GM12878 (cell line): Measurements from ENCODE around the gene KATNBL1. TPM values are rescaled to one million over a fixed set of nuclear protein-coding genes. Genes with fewer than 3 reads are reported as not detected.

Experiments
- ATAC-seq: fragments of 200-7000 bp; cut with Tn5 transposase; 3 replicates; pipeline ENCODE4 v1.9.1; 2020; ENCODE audit warnings: mild to moderate bottlenecking, moderate library complexity
- BruUV-seq: library from RNA; stranded (reverse); fragments of 400-500 nt; replicated peaks from 2 replicates; lab custom pipeline; 2021; lab: Mats Ljungman, UMichigan
- CTCF ChIA-PET: fragments of 300-600 bp; sonication (Branson Sonifier 250); formaldehyde crosslinking; extraction: SDS; loops from one replicate; lab custom pipeline; 2021; ENCODE audit warnings: inconsistent platforms; lab: Yijun Ruan, JAX
- POLR2A ChIA-PET: fragments of 350-600 bp; formaldehyde crosslinking; extraction: SDS; loops from one replicate; lab custom pipeline; 2021; ENCODE audit warnings: inconsistent platforms; lab: Charles Lee
- RAD21 ChIA-PET: fragments of 300-600 bp; sonication (Branson Sonifier 250); formaldehyde crosslinking; loops from one replicate; lab custom pipeline; 2023; ENCODE audit warnings: antibody characterized with exemption; ENCODE audit not compliant: unreplicated experiment; lab: Charles Lee
- SMC1A ChIA-PET: fragments of 300-600 bp; sonication (Branson Sonifier 250); formaldehyde crosslinking; loops from one replicate; lab custom pipeline; 2023; ENCODE audit not compliant: unreplicated experiment, uncharacterized antibody; lab: Charles Lee
- DNase-seq: peaks from one replicate; pipeline ENCODE4 v3.0.0-alpha.2; 2011; ENCODE audit warnings: low read depth, low spot score
- FAIRE-seq: peaks from 3 replicates; lab custom pipeline; 2011; peaks lifted over from hg19 to GRCh38; lab: Jason Lieb, UNC
- H2AFZ ChIP-seq: 2 replicates; pipeline ENCODE4 v1.6.0; 2011; ENCODE audit warnings: low read depth, low read length, control low read depth; ENCODE audit not compliant: control insufficient read depth
- H3K27ac ChIP-seq: 2 replicates; pipeline ENCODE4 v1.5.1; 2011; ENCODE audit warnings: control low read depth; ENCODE audit not compliant: control insufficient read depth, insufficient read depth
- H3K27me3 ChIP-seq, 2 experiments: replicated peaks in 1 of 2; 2 replicates each; pipeline versions ENCODE4 v1.6.0 to v1.6.1; 2011; ENCODE audit warnings: low read length in 1 of 2; ENCODE audit not compliant: control insufficient read depth in 2 of 2, insufficient read depth in 2 of 2
- H3K36me3 ChIP-seq, 2 experiments: 2 replicates each; pipeline ENCODE4 v1.5.1; 2011; ENCODE audit warnings: low read length in 1 of 2; ENCODE audit not compliant: control insufficient read depth in 2 of 2, insufficient read depth in 2 of 2
- H3K4me1 ChIP-seq: 2 replicates; pipeline ENCODE4 v1.6.1; 2011; ENCODE audit warnings: mild to moderate bottlenecking, low read length, moderate library complexity, mixed read lengths; ENCODE audit not compliant: control insufficient read depth, insufficient read depth
- H3K4me2 ChIP-seq: 2 replicates; pipeline ENCODE4 v1.6.0; 2011; ENCODE audit warnings: control low read depth; ENCODE audit not compliant: control insufficient read depth, insufficient read depth
- H3K4me3 ChIP-seq: fragments of 200-600 bp; sonication (generic); 2 replicates; pipeline ENCODE4 v1.5.1; 2016
- H3K79me2 ChIP-seq: 2 replicates; pipeline ENCODE4 v1.6.0; 2011; ENCODE audit warnings: low read length; ENCODE audit not compliant: control insufficient read depth, insufficient read depth
- H3K9ac ChIP-seq: 2 replicates; pipeline ENCODE4 v1.8.0; 2011; ENCODE audit warnings: low read length, control low read depth, mixed read lengths; ENCODE audit not compliant: control insufficient read depth, insufficient read depth
- H3K9me3 ChIP-seq: replicated peaks from 3 replicates; pipeline ENCODE4 v1.5.1; 2011; ENCODE audit warnings: mild to moderate bottlenecking, low read length; ENCODE audit not compliant: control insufficient read depth, insufficient read depth
- H4K20me1 ChIP-seq: 2 replicates; pipeline ENCODE4 v1.6.0; 2011; ENCODE audit not compliant: control insufficient read depth, insufficient read depth
- BACH1 ChIP-seq: fragments of 450-650 bp; IDR thresholded peaks from 2 replicates; pipeline ENCODE4 v1.6.1; 2017; ENCODE audit warnings: mild to moderate bottlenecking, borderline replicate concordance
- CREB1 ChIP-seq: IDR thresholded peaks from 2 replicates; pipeline ENCODE4 v1.6.1; 2012; ENCODE audit warnings: low read depth, mild to moderate bottlenecking, inconsistent platforms
- HCFC1 ChIP-seq: fragments of 150-350 bp; IDR thresholded peaks from 2 replicates; pipeline ENCODE4 v1.6.1; 2014; ENCODE audit warnings: low read length
- JUND ChIP-seq: IDR thresholded peaks from 2 replicates; pipeline ENCODE4 v1.6.1; 2012; ENCODE audit warnings: low read depth, mild to moderate bottlenecking, low read length, improper control_type of control experiment, moderate library complexity
- MYC ChIP-seq: IDR thresholded peaks from 2 replicates; pipeline ENCODE4 v1.6.1; 2011; ENCODE audit warnings: mild to moderate bottlenecking, low read length, moderate library complexity, inconsistent platforms; ENCODE audit not compliant: insufficient read depth, insufficient replicate concordance, insufficient read length, severe bottlenecking
- POLR2A ChIP-seq: IDR thresholded peaks from 2 replicates; pipeline ENCODE4 v1.6.1; 2011; ENCODE audit warnings: low read depth, mild to moderate bottlenecking, low read length
- POLR2AphosphoS5 ChIP-seq: IDR thresholded peaks from 2 replicates; pipeline ENCODE4 v1.6.1; 2011; ENCODE audit warnings: mild to moderate bottlenecking, low read length, inconsistent platforms
- RBBP5 ChIP-seq: fragments of 200-600 bp; sonication (generic); conservative IDR thresholded peaks from 2 replicates; pipeline ENCODE4 v1.6.1; 2016
- SMC3 ChIP-seq: IDR thresholded peaks from 2 replicates; pipeline ENCODE4 v1.6.1; 2011; ENCODE audit warnings: low read length, improper control_type of control experiment, borderline replicate concordance
- WGBS: methylation state at CpG from one replicate; pipeline ENCODE4 v1.1.6; 2016; ENCODE audit warnings: low lambda C conversion rate; ENCODE audit not compliant: insufficient replicate concordance, insufficient coverage; ENCODE audit errors: missing lambda C conversion rate; 5-methylcytosine and 5-hydroxymethylcytosine counted together
- in situ Hi-C: fragments of 300-500 bp; cut with MboI; formaldehyde crosslinking; loops from 9 replicates; pipeline ENCODE4 v1.14.3; 2018; ENCODE audit warnings: mixed read lengths
- intact Hi-C: fragments of 100-400 bp; cut with micrococcal nuclease; formaldehyde crosslinking; loops from one replicate; pipeline ENCODE4 v1.14.2; 2022; ENCODE audit not compliant: unreplicated experiment
- polyA plus RNA-seq, 11 experiments: library from polyadenylated mRNA; depleted of rRNA in 4 of 11; unstranded in 6 of 11; stranded (reverse) in 5 of 11; fragments of >200 nt; fragmentation: Nextera tagmentation in 4 of 11; fragmentation: Illumina TruSeq in 1 of 11; extraction: Ambion mirVana in 4 of 11; extraction: Trizol in 1 of 11; gene quantifications; 1 replicate in 1 of 11; 2 replicates in 10 of 11; pipeline versions ENCODE4 v1.2.1 to v1.2.3, GENCODE V29; 2011 to 2016; ENCODE audit warnings: inconsistent platforms in 2 of 11, missing spikeins in 2 of 11, low read depth in 1 of 11
- total RNA-seq, 4 experiments: library from RNA; depleted of rRNA in 3 of 4; stranded (reverse); fragments of >200 nt in 3 of 4; fragmentation: Illumina TruSeq in 1 of 4; extraction: Trizol in 1 of 4; gene quantifications; 2 replicates each; pipeline versions ENCODE4 v1.2.1 to v1.2.3, GENCODE V29; 2013 to 2021
- TF ChIP-seq, protein P1 (sequence below): fragments of 150-350 bp; IDR thresholded peaks from 2 replicates; pipeline ENCODE4 v1.6.1; 2016; ENCODE audit warnings: low read depth, low read length
- TF ChIP-seq, protein P2 (sequence below): fragments of 450-650 bp; IDR thresholded peaks from 2 replicates; pipeline ENCODE4 v1.6.1; 2017; ENCODE audit warnings: mild to moderate bottlenecking
- TF ChIP-seq, protein P3 (sequence below), 3 experiments: IDR thresholded peaks in 2 of 3; conservative IDR thresholded peaks in 1 of 3; 2 replicates each; pipeline ENCODE4 v1.5.1; 2011; ENCODE audit warnings: low read depth in 3 of 3, low read length in 3 of 3, mild to moderate bottlenecking in 3 of 3, control low read depth in 2 of 3, moderate library complexity in 2 of 3, inconsistent platforms in 1 of 3, mixed read lengths in 1 of 3; ENCODE audit not compliant: control insufficient read depth in 2 of 3, insufficient read depth in 1 of 3; ENCODE audit errors: extremely low read depth in 1 of 3
- TF ChIP-seq, protein P4 (sequence below): fragments of 450-650 bp; formaldehyde crosslinking; IDR thresholded peaks from 2 replicates; pipeline ENCODE4 v1.5.0; 2022; ENCODE audit warnings: mild to moderate bottlenecking, missing genetic modification characterization

KATNBL1 gene
- total and polyA plus RNA-seq, 10 of the 15 experiments (the other 5 are each of a cell fraction or from before 2014, with no cell fraction given): 7.8 to 58.8 (median 30.1) TPM

DNA sequence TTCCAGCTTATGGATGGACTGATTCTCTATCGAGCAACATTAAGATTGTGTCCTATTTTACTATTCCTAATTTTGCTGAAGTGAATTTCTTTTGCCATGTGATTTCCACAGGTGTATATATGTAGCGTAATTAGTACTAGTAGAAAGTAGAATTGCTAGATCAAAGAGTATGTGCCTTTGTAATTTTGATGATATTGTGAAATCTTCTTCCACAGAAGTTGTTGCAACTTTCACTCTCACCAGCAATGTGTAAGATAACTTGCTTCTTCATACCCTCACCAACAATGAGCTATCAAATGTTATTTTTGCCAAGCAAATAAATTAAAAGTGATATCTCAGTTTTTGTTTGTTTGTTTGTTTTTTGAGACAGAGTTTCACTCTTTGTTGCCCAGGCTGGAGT, 102.6 kb downstream of the KATNBL1 start:
- no peaks in the 10 kb centered on the region for H3K36me3 ChIP-seq
- in situ Hi-C loops (no loop called here), intact Hi-C loops (loop anchor here (5.0 to 10.0 kb wide), 2 partner anchors 270 to 477 kb away; partner anchors contain the start of gene GOLGA8B)
- ChIA-PET SMC1A (interaction anchor here (1.1 kb wide), 1 partner anchor 103 kb away, joined by 4 read pairs; the partner anchor contains the start of gene KATNBL1), CTCF (interaction anchor here (1.3 to 6.8 kb wide), 3 partner anchors 44 to 103 kb away, joined by 5 to 136 read pairs (median 15); partner anchors contain the start of gene KATNBL1), RAD21 (interaction anchor here (1.0 to 6.9 kb wide), 3 partner anchors 102 to 480 kb away, joined by 3 to 71 read pairs (median 6); partner anchors contain the start of gene KATNBL1), POLR2A (interaction anchor here (0.8 kb wide), 1 partner anchor 13 kb away, joined by 3 read pairs; no protein-coding TSS in a partner anchor)
- H3K79me2 ChIP-seq: peaks cover 10% of the 10 kb centered on the region
- 0 out of 2 replicates have a peak, but pooled peaks cover 4% of the 10 kb centered on the region for H3K4me1 ChIP-seq
- no peak overlapping the region for H3K27ac ChIP-seq
- FAIRE-seq (no peak), DNase-seq (no peak), ATAC-seq (no peak)
- H3K4me2 ChIP-seq: no peak overlapping the region
- no peaks in the 10 kb centered on the region for H3K9me3 ChIP-seq
- 95% methylated on average over 2 of the region's 2 CpGs for WGBS
- no peaks in the 10 kb centered on the region for H3K27me3 ChIP-seq
- no peaks in the 10 kb centered on the region for H4K20me1 ChIP-seq
- H3K9ac ChIP-seq: no peak overlapping the region
- no peak overlapping the region for H2AFZ ChIP-seq
- no peak overlapping the region for H3K4me3 ChIP-seq
- BruUV-seq: no TSS peak
- TF ChIP-seq, protein P1, sequence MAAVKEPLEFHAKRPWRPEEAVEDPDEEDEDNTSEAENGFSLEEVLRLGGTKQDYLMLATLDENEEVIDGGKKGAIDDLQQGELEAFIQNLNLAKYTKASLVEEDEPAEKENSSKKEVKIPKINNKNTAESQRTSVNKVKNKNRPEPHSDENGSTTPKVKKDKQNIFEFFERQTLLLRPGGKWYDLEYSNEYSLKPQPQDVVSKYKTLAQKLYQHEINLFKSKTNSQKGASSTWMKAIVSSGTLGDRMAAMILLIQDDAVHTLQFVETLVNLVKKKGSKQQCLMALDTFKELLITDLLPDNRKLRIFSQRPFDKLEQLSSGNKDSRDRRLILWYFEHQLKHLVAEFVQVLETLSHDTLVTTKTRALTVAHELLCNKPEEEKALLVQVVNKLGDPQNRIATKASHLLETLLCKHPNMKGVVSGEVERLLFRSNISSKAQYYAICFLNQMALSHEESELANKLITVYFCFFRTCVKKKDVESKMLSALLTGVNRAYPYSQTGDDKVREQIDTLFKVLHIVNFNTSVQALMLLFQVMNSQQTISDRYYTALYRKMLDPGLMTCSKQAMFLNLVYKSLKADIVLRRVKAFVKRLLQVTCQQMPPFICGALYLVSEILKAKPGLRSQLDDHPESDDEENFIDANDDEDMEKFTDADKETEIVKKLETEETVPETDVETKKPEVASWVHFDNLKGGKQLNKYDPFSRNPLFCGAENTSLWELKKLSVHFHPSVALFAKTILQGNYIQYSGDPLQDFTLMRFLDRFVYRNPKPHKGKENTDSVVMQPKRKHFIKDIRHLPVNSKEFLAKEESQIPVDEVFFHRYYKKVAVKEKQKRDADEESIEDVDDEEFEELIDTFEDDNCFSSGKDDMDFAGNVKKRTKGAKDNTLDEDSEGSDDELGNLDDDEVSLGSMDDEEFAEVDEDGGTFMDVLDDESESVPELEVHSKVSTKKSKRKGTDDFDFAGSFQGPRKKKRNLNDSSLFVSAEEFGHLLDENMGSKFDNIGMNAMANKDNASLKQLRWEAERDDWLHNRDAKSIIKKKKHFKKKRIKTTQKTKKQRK: no peak
- TF ChIP-seq, protein P2, sequence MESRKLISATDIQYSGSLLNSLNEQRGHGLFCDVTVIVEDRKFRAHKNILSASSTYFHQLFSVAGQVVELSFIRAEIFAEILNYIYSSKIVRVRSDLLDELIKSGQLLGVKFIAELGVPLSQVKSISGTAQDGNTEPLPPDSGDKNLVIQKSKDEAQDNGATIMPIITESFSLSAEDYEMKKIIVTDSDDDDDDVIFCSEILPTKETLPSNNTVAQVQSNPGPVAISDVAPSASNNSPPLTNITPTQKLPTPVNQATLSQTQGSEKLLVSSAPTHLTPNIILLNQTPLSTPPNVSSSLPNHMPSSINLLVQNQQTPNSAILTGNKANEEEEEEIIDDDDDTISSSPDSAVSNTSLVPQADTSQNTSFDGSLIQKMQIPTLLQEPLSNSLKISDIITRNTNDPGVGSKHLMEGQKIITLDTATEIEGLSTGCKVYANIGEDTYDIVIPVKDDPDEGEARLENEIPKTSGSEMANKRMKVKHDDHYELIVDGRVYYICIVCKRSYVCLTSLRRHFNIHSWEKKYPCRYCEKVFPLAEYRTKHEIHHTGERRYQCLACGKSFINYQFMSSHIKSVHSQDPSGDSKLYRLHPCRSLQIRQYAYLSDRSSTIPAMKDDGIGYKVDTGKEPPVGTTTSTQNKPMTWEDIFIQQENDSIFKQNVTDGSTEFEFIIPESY: no peak
- TF ChIP-seq POLR2AphosphoS5 (no peak), SMC3 (no peak), CREB1 (no peak), JUND (no peak), BACH1 (no peak), POLR2A (no peak), HCFC1 (no peak), RBBP5 (no peak), MYC (no peak)
- TF ChIP-seq, protein P3, sequence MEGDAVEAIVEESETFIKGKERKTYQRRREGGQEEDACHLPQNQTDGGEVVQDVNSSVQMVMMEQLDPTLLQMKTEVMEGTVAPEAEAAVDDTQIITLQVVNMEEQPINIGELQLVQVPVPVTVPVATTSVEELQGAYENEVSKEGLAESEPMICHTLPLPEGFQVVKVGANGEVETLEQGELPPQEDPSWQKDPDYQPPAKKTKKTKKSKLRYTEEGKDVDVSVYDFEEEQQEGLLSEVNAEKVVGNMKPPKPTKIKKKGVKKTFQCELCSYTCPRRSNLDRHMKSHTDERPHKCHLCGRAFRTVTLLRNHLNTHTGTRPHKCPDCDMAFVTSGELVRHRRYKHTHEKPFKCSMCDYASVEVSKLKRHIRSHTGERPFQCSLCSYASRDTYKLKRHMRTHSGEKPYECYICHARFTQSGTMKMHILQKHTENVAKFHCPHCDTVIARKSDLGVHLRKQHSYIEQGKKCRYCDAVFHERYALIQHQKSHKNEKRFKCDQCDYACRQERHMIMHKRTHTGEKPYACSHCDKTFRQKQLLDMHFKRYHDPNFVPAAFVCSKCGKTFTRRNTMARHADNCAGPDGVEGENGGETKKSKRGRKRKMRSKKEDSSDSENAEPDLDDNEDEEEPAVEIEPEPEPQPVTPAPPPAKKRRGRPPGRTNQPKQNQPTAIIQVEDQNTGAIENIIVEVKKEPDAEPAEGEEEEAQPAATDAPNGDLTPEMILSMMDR (IDR thresholded peaks at IDR 0.05 in 2 of 3, conservative IDR thresholded peaks at IDR 0.05 in 1 of 3; ENCODE audit: control insufficient read depth in 2 of 3, extremely low read depth in 1 of 3, insufficient read depth in 1 of 3, low read depth in 3 of 3, low read length in 3 of 3): no peak
- TF ChIP-seq, protein P4, sequence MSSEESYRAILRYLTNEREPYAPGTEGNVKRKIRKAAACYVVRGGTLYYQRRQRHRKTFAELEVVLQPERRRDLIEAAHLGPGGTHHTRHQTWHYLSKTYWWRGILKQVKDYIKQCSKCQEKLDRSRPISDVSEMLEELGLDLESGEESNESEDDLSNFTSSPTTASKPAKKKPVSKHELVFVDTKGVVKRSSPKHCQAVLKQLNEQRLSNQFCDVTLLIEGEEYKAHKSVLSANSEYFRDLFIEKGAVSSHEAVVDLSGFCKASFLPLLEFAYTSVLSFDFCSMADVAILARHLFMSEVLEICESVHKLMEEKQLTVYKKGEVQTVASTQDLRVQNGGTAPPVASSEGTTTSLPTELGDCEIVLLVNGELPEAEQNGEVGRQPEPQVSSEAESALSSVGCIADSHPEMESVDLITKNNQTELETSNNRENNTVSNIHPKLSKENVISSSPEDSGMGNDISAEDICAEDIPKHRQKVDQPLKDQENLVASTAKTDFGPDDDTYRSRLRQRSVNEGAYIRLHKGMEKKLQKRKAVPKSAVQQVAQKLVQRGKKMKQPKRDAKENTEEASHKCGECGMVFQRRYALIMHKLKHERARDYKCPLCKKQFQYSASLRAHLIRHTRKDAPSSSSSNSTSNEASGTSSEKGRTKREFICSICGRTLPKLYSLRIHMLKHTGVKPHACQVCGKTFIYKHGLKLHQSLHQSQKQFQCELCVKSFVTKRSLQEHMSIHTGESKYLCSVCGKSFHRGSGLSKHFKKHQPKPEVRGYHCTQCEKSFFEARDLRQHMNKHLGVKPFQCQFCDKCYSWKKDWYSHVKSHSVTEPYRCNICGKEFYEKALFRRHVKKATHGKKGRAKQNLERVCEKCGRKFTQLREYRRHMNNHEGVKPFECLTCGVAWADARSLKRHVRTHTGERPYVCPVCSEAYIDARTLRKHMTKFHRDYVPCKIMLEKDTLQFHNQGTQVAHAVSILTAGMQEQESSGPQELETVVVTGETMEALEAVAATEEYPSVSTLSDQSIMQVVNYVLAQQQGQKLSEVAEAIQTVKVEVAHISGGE: no peak
